NCI-H2029 treated with DMSO at 0.1 percent for 48 hours (cell line): Measurements from ENCODE around the gene LRTM2.

ENCODE experiments used
- DNase-seq: peaks from one replicate; lab custom pipeline; 2025; lab: John Stamatoyannopoulos, UW

Gene LRTM2

DNA sequence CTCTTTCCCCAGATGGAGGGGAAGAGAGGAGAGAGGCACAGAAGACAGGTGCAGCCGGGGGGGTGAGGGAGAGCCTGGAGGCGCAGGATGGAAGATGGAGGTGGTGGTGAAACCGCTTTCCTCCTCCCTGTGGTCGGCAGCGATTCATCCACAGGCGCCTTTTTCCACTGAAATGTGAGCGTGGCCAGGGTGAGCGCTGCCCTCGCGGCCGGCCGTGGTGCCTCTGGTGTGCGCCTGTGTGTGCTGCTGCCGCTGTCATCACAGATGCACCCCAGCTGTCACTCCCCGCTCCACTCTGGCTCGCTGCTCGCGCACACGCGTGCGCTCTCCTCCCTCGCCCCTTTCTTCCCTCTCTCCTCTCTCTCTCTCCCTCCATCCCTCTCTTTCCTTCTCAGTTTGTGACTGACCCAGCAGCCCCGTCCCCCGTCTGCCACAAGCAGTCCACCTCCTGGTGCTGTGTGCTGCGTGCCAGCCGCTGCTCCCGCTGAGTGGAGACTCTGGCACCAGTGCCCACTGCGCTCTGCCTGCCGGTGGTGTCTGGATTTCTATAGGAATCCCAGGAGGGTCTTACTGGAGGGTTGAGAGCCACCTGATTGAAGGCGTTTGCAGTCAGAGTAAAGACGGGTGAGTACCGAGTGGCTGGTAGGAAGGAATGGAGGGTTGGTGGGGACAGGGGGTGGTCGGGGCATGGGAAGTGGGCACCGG lies at the start of gene LRTM2:
Gene LRTM2 (plus strand): TSS at position 375 of the 705 bp plus-strand sequence. CDS start 7,584 bp downstream, outside the sequence.
- DNase-seq: no peak

GRCh38 chr12:1773937-1774655 lies 46.3 kb upstream of the LRTM2 start:
- peak; percentile 17 for DNase-seq

GRCh38 chr12:1776170-1776921 lies 44.0 kb upstream of the LRTM2 start:
- DNase-seq: no peak

- DNase-seq: no peak
Observed at GRCh38 chr12:1777798-1778197, 42.6 kb upstream of the LRTM2 start.

DNA sequence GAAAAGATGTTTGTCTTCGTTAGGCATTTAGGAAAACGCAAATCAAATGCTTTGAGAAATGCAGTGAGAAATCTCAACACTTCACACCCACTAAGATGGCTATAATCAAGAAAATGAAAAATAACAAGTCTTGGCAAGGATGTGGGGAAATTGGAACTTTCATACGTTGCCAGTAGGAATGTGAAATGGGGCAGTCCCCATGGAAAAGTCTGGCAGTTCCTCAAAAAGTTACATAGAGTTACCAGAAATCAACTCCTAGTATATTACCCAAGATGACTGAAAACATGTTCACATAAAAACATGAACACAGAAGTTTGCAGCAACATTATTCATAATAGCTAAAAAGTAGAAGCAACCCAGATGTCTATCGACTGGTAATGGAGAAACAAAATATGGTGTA lies 41.5 kb upstream of the LRTM2 start:
- no peak for DNase-seq

DNA sequence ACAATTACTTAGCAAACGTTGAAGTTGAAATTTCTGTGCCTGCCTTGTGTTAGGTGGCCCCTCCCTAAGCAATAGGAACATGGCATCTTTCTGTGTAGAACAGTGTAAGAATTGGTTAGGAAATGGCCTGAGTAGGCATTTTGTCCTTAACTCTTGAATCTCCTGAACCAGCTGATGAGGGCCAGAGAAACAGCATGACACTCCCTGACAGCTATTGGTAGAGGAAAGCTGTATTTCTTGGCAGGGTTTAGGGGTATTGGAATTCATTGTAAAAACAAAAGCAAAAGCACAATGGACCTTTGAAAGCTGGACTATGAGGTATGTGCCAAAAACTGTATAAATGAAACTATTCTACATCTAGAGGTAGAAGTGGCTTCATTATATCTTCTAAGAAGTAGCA lies 40.6 kb upstream of the LRTM2 start:
- no peak for DNase-seq

DNA sequence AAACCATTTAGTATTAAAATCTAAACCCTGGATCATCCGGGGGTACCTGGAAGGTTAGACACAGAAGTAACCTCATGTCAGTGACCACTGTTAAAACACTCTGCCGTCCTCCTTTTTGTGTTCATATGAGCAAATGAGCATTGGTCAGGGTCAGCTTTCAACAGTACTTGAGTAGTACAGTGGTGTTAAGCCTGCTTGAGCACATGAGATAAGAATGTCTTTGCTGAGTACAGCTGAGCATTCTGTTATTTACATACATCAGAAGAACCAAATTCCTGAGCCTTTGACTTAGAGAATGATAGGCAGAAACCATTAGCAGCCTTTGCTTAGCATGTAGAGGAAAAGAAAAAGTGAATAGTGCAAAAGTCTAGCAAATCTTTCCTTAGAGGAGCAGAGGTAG lies 38.6 kb upstream of the LRTM2 start:
- DNase-seq: no peak

DNA sequence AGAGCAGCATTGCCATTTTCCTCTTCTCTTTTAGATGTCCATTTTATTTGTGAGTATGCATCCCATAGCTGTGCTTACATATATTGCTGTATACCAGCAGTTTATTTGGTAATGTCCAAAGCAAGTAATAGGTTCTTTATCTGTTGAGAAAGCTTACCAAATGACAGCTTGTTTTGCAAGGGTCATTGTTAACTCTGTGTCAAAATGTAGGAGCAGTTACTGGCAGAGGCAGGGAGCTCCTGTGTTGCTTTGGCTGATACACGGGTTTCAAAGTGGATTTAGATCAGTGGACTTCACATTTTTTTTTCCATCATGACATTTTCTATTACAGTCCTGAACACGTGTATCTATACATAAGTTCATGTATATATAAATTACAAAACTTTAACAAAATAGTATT lies 38.1 kb upstream of the LRTM2 start:
- DNase-seq: no peak

DNA sequence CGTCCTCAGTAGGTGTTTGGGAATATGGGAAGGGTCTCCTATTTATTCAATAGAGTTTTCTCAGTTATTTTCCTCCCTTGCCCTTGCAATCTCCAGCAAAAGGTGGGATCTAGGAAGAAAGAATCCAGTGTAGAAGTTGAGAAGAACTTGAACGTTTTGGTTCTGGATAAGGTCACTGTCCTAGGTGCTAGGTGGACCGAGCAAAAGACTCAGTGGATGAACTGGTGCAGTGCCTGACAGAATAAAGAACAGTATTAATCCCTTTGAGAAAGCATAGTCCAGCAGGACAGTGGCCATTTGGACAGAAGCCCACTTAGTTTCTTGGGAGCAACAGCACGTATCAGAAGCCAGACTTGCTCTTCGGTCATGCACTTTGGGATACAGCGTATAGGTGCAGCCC lies 32.7 kb upstream of the LRTM2 start:
- DNase-seq: no peak

DNA sequence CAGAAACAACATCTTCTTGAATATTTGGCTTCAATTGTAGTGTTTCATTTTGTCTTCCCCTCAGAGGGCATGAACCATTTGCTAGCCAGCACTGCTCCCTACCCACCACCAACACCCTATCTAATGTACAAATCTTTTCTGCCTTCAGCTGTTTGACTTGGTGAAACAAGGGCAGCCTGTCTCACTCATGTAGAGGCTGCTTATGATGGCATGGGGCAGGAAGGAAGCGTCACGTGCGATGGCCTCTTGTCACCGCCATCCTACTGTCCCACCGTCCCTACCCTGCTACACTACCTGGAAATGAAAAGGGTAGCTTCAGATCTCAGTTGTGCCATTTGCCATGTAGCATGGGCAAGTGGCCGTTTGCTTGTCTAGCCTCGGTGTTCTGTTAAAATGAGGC lies 29.9 kb upstream of the LRTM2 start:
- no peak for DNase-seq

- DNase-seq: peak; percentile 40
Observed at GRCh38 chr12:1791104-1791841, 29.1 kb upstream of the LRTM2 start.

GRCh38 chr12:1792406-1792805 lies 28.0 kb upstream of the LRTM2 start:
- no peak for DNase-seq

- no peak for DNase-seq
Observed at GRCh38 chr12:1793426-1794210, 26.7 kb upstream of the LRTM2 start.

DNA sequence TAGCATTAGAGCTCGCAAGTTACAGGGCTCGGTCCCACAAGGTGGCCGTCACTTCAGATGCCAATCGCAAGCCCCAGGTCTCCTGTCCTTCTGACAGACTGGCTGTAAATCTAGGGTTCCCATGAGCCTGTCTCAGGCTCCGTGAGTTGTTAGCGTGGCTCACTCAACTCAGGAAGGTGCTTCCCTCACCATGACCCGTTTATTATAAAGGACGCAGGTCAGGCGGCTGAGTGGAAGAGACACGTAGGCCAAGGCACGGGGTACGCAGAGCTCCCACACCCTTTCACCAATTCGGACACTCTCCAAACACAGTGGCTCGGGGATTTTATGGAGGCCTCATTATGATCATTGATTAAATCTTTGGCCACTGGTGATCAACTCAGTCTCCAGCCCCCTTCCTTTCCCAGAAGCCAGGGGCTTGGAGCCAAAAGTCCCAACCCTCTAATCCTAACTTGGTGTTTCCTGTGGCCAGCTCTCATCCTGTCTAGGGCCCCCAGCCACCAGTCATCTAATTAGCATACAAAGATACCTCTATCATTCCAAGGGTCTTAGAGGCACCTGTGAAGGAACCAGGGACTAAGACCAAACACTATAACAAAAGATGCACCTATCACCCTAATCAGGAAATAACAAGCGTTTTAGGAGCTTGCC lies 25.8 kb upstream of the LRTM2 start:
- no peak for DNase-seq

DNA sequence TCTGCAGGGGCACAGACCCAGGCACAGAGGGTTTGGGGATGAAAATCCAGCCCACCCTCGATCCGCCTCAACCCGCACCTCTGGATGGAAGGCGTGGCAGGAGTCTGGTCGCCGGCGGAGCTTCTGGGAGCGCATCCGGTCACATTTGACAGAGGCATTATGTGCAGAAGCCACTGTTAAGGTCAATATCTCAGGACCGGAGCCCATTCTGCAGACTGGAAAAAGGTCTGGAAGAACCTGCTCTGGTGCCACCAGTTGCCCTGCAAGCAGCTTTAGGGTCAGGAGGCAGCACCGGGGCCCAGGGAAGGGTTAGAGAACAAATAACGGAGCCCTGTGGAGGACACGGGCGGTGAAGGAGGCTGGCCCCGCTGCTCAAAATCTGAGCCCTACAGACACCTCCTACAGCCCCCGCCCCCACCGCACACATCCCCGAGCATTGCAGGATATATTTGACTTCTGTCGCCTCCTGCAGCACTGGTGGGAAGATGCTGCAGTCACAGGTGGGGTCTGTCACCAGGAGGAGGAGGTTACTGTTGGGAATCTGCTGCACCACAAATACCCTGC lies 25.1 kb upstream of the LRTM2 start:
- DNase-seq: no peak

DNA sequence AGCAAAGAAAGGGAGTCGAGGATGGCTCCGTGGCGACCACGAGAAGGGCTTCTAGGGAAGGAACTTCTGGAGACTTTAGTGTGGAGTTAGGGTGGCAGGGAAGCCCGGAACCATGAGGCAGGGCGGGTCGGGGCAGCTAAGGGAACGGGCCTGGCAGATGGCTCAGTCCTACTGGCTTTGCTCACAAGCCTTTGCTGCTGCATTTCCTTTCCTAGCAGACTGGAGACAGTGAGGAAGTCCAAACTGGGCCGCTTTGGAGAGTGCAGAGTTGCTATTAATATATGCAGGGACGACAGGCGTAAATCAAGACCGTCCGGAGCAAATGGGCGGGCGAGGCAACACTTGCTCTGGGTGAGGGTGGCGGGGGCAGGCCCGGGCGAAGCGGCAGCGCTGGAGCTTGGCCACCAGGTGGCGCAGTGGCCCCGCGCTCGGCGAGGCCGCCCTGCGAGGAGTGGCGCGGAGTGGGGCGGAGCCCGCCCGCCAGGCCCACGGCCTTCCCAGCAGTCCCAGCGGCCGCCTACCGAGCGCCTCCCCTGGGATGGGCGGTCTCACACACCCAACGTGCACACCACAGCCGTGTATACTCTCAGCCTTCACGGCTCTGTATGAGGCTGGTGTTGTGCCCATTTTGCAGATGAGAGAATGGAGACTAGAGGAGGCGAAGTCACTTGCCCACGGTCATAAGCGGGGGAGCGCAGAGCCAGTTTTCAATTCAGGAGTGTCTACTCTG lies 24.4 kb upstream of the LRTM2 start:
- DNase-seq: peak; percentile 54

- DNase-seq: no peak
Observed at GRCh38 chr12:1796515-1797010, 23.8 kb upstream of the LRTM2 start.

DNA sequence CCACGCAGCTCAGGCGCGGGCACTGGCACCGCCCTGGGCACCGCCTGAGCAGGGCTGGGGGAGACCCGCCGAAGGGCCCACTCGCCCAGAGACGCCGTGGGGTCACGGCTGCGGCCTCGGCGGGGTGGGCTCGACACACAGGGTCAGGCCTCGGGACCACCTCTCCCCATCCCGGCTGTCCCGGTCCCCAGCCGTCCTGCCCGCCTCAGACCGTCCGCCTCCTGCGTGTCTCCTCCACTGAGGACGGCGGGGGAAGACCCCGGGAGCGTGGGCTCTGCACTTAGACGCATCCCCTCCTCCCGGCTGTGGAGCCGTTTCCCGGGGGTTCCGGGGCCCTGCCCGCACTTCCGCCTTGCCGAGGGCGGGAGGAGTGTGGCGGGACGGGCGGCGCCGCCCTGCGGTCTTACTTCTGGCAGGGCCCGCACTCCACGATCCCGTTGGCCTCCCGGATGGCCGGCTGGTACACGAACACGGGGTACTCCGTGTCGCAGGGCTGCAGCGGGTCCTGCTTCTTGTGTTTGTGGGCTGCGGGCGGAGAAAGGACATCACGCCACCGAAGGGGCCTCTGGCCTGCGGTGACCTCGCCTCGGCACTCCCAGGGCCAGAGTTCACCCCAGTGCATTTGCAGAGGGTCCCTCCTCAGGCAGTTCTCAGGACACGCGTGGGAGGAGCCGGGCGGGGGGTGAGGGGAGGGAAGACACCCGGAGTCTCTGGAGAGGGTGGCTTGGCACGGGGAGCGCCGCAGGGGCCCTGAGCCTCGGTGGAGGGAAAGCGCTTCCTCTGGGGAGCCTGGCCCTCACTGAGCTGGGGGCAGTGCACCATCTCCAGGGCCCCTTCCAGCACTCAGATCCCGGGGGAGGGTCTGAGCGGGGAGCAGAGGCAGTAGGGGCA lies 23.1 kb upstream of the LRTM2 start:
- no peak for DNase-seq
